Measurements from ENCODE around the gene CKAP4. TPM values are rescaled to one million over a fixed set of nuclear protein-coding genes. Genes with fewer than 3 reads are reported as not detected.

The CKAP4 gene
- total RNA-seq, 1 donor: 2.4 TPM

- no peak for DNase-seq (ENCODE audit: low read depth in 2 of 3, low spot score in 2 of 3)
Measured at GRCh38 chr12:106245767-106246166, 2.1 kb downstream of the CKAP4 start.

- no peak for DNase-seq (ENCODE audit: low read depth in 2 of 3, low spot score in 2 of 3)
Measured at GRCh38 chr12:106243620-106244019, 4.2 kb downstream of the CKAP4 start.

- no peak for DNase-seq (ENCODE audit: low read depth in 2 of 3, low spot score in 2 of 3)
Measured at GRCh38 chr12:106240821-106241220, 7.0 kb downstream of the CKAP4 start.

GRCh38 chr12:106239951-106240335 lies 7.9 kb downstream of the CKAP4 start:
- DNase-seq (ENCODE audit: low read depth in 2 of 3, low spot score in 2 of 3): no peak

- DNase-seq (ENCODE audit: low read depth in 2 of 3, low spot score in 2 of 3): no peak
Measured at GRCh38 chr12:106239241-106239950, 8.4 kb downstream of the CKAP4 start.

GRCh38 chr12:106238146-106238545 lies 9.7 kb downstream of the CKAP4 start:
- DNase-seq (ENCODE audit: low read depth in 2 of 3, low spot score in 2 of 3): no peak

GRCh38 chr12:106235770-106236169 lies 12.1 kb downstream of the CKAP4 start:
- no peak for DNase-seq (ENCODE audit: low read depth in 2 of 3, low spot score in 2 of 3)

- DNase-seq (ENCODE audit: low read depth in 2 of 3, low spot score in 2 of 3): no peak
Measured at GRCh38 chr12:106234449-106234848, 13.4 kb downstream of the CKAP4 start.

GRCh38 chr12:106233011-106233410 lies 14.8 kb downstream of the CKAP4 start:
- DNase-seq (ENCODE audit: low read depth in 2 of 3, low spot score in 2 of 3): no peak

- DNase-seq (ENCODE audit: low read depth in 2 of 3, low spot score in 2 of 3): no peak
Measured at GRCh38 chr12:106229036-106229591, 18.7 kb downstream of the CKAP4 start.

- no peak for DNase-seq (ENCODE audit: low read depth in 2 of 3, low spot score in 2 of 3)
Measured at GRCh38 chr12:106228320-106228710, 19.5 kb downstream of the CKAP4 start.

GRCh38 chr12:106227641-106228319 lies 20.0 kb downstream of the CKAP4 start:
- peak in 1 of 3 donors; percentile 29 for DNase-seq (ENCODE audit: low read depth in 2 of 3, low spot score in 2 of 3)

GRCh38 chr12:106226884-106227640 lies 20.8 kb downstream of the CKAP4 start:
- DNase-seq (ENCODE audit: low read depth in 2 of 3, low spot score in 2 of 3): peak; percentile 31 to 72 (median 34)

- no peak for DNase-seq (ENCODE audit: low read depth in 2 of 3, low spot score in 2 of 3)
Measured at GRCh38 chr12:106224355-106224706, 23.5 kb downstream of the CKAP4 start.

GRCh38 chr12:106223485-106224354 lies 24.1 kb downstream of the CKAP4 start:
- DNase-seq (ENCODE audit: low read depth in 2 of 3, low spot score in 2 of 3): peak; percentile 48 to 75 (median 54)

- no peak for DNase-seq (ENCODE audit: low read depth in 2 of 3, low spot score in 2 of 3)
Measured at GRCh38 chr12:106220536-106220935, 27.3 kb downstream of the CKAP4 start.

GRCh38 chr12:106219043-106219442 lies 28.8 kb downstream of the CKAP4 start:
- no peak for DNase-seq (ENCODE audit: low read depth in 2 of 3, low spot score in 2 of 3)

GRCh38 chr12:106217706-106218105 lies 30.1 kb downstream of the CKAP4 start:
- DNase-seq (ENCODE audit: low read depth in 2 of 3, low spot score in 2 of 3): no peak

GRCh38 chr12:106214571-106214970 lies 33.2 kb downstream of the CKAP4 start:
- DNase-seq (ENCODE audit: low read depth in 2 of 3, low spot score in 2 of 3): no peak

GRCh38 chr12:106213662-106214061 lies 34.2 kb downstream of the CKAP4 start:
- DNase-seq (ENCODE audit: low read depth in 2 of 3, low spot score in 2 of 3): no peak

All from hematopoietic multipotent progenitor cell (in vitro differentiated cells).